GM19395 (cell line): ENCODE measurements around the gene F8.
"Not testable (repeated sequence)": the region's sequence is repeated elsewhere in the genome, so short reads cannot be mapped to it uniquely, and the experiment has no call there.

Source experiments
- ATAC-seq: cut with Tn5 transposase; IDR thresholded peaks from one replicate; pipeline ENCODE4 v1.9.1; 2021; ENCODE audit warnings: mild to moderate bottlenecking, moderate library complexity; ENCODE audit not compliant: unreplicated experiment

F8 gene

DNA sequence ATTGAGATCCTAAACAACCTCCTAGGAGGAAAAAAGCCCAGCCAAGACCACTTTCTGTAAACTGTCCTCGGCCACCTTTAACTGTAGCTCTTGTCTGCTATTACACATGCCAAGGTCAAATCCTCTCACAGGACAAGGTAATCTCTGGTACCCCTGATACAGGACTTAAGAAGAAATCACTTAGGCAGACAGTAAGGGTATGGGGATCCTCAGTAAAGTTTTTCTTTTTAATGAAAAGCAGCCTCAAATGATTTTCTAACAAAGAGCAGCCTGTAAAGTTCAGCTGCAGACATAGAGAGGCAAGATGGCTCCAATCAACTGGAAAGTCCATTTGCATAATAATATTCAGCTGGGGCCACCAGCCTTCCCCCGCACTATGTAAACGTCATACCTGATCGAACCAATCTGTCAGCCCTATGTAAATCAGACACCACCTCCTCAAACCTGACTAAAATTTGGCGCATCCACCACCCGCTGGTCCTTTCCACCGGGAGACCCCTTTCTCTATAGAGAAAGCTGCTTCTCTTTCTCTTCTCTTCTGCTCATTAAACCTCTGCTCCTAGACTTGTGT is 202.7 kb downstream of the F8 start:
- ATAC-seq, result no peak

DNA sequence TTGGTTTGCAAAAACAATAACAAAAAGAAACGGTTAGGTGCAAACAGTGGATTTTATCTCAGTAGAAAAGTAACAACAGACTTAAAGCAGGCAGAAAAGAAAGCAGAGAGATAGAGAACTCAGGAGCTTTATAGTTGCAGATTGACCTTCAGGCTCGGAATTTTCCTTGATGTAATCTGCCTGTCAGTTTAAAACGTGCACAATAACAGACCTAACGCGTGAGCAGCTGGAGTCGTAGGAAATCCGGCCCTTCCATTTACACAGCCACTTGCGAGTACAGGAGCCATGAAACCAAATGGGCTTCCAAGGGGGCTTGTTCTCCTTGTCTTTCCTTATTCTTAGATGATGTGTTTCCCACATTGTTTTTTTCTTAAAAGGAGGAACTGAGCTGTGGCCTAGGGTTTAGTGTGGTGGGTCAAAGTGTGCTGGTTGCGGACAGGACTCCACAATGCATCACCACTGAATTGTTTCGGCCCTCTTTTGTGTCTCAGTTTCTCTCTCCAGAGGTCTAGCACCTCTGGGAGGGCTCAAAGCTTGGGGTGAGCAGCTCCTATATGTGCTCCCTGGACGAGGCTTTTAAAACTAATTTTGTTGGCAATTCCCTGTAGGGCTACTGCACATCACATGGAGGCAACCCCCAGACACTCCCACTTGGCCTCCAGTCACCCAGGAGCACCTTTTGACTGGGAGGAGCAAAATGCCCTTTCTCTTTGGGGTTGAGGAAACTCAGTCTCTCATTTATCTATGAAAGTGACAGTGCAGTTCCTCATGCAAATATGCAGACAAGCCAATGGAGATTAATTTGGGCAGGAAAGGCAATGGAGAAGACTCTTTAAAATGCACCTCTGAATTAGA is 203.4 kb downstream of the F8 start:
- no peak for ATAC-seq

DNA sequence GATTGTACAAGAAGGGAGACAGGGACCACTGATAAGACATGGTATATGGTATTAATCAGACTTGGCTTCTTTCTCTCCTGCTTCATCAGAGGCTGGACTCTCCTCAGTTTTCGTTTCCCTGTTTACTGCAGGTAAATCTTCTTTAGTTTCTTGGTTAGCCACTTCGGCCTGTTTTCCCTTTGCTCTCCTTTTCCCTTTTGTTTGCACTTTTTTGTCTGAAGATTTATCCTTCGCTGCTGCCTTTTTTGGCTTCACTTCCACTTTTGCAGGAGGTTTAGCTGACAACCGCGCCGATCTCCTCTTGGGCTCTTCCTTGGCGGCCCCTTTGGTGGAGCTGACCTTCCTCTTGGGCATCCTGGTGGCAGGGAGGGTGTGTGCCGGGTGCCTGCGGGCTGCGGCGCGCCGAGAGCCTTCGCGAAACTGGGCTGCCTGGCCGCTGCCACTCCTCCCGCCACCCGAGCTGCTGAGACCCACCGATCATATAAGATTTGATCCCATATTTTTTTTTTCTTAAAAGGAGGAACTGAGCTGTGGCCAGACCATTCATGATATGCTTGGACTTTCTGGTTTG is 205.4 kb downstream of the F8 start:
- not testable (repeated sequence) for ATAC-seq

DNA sequence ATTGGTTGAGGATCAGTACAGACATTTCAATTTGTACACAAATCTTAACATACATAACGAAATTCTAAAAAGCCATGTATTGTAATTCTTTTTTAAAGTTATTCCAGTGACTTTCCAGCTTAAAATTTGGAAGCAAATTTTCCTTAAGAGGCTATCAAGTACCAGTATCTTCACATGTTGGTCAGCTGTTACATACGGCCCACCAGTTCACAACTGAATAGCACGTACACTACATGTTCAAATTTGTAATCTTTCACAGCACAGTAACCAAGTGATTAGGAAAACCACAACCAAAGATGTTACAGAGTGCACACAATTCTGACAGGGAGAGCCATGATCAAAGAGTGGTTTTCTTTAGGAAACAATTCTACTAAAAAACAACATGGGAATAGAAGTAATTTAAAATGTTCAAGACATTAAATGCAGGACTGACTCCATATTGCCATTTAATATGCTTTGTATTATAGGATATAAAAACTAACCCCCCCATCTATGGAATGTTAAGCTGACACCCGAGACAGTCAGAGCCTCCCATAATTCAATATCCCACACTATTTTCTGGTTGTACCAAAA is 206.1 kb downstream of the F8 start:
- ATAC-seq, result not testable (repeated sequence)

DNA sequence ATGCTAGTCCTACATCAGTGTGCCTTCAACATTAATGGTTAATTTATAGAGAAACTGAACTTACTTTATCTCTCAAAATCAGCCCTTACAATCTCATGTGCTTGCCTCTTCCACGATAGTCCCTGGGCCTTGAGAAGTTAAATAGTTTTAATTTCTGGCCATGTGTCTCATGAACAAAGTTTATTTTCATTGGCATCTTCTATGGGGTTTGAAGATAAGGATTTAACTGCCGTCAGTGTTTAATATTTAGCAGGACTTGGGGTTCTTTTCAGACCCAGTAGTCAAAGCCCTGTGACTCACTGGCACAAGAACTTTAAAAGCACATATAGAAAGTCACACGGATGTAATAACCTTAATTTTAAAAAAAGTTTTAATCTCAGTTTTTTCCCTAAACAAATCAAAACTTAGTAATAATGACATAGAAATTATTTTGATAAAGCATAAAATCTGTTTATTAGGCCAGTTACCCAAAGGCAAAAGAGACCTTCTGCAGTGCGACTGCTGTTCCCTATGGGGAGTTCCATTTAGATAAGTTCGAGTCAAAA is 207.2 kb downstream of the F8 start:
- no peak for ATAC-seq

DNA sequence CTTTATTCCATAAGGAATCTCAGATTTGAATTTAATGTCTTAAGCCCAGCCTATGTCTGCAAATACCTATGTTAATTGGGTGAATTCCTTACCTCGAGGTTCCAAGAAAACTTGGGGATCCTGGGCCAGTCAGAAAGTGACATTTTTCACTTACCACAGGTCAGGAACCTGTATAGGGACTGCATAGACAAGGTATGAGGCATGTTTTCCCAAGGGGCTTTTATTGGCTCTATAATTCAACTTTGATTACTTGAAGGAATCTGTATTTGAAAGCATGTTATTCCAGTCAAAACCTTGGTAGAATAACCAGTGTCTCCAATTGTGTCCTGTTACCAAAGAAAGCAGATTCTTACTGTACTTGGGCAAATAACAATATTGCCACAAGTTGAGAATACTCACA is 208.7 kb downstream of the F8 start:
- no peak for ATAC-seq

DNA sequence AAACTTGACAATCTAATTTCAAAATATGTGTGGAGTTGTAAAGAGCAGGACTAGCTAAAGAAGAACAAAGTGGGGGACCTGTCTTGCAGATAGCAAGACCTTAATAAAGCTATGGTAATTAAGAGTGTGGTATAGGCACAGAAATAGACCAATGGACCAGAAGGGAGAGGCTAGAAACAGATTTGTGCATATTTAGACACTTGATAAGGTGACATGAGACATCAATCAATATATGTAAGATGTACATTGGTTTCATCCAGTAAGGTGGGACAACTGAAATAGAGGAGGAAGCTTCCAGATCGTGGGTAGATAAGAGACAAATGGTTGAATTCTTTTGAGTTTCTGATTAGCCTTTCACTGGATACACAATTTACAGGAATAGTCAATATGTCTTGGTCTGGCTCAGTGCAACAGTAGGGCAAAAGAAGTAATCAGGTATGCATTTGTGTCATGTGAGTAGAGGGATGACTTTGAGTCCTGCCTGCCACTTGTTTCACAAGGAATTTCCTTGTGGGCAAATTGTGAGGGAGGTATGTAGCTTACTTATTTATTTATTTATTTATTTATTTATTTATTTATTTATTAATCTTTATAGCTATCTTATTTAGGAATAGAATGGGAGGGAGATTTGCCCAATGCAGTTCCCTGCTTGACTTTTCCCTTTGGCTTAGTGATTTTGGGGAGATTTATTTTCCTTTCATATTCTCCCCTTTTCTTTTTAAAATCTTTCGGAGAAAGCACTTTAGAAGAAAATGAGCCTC is 210.0 kb downstream of the F8 start:
- no peak for ATAC-seq

DNA sequence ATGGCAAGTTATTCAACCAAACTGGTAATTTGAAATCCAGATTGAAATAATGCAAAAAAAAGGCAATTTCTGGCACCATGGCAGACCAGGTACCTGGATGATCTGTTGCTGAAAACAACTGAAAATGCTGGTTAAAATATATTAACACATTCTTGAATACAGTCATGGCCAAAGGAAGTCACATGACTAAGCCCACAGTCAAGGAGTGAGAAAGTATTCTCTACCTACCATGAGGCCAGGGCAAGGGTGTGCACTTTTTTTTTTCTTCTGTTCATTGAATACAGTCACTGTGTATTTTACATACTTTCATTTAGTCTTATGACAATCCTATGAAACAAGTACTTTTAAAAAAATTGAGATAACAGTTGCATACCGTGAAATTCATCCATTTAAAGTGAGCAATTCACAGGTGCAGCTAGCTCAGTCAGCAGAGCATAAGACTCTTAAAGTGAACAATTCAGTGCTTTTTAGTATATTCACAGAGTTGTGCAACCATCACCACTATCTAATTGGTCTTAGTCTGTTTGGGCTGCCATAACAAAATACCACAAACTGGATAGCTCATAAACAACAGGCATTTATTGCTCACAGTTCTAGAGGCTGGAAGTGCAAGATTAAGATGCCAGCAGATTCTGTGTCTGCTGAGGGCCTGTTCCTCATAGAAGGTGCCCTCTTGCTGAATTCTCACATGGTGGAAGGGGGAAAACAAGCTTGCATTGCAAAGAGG is 212.4 kb downstream of the F8 start:
- no peak for ATAC-seq

DNA sequence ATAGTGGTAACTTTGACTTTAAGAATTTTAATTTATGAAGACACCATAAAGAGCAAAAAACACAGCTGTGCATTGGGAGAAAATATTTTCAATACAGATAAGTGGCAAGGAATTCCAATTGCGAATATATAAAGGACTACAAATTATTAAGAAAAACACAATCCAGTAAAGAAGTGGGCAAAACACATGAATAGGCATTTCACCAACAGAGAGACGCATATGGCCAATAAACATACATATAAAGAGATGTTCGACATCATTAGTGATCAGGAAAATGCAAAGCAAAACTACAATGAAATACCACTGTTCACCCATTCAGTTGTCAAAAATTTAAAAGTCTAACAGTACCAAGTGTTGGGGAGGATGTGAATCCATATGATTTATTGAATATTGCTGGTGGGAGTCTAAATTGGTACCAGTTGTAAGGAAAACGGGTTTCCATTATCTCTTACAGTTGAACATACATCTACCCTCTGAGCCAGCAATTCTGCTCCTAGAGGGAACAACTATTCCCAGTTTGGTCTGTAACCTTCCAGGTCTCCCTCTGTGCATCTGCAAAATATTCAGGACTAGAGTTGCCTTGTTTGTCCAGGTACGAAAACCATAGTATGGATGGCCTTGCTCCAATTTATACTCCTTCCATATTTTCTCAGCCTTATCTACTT is 215.6 kb downstream of the F8 start:
- ATAC-seq, result no peak

DNA sequence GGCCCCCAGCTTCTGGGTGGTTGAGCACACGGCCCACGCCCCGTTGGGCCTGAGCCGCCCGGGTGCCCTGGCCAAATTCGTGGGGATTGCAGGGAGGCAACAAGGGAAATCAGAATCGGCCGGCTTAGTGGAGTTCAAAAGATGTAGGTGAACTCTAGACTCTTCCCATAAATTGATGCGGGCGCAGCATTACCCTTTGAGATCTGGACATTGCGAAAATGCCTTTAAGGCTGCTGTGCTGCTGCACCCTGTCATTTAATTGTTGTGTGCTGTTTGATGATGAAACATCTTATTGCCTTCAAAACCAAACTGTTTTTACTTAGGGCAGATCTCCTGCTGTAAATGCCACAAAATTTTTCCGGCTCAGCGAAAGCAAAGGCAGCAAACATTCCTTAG is 216.8 kb downstream of the F8 start:
- ATAC-seq, result no peak

DNA sequence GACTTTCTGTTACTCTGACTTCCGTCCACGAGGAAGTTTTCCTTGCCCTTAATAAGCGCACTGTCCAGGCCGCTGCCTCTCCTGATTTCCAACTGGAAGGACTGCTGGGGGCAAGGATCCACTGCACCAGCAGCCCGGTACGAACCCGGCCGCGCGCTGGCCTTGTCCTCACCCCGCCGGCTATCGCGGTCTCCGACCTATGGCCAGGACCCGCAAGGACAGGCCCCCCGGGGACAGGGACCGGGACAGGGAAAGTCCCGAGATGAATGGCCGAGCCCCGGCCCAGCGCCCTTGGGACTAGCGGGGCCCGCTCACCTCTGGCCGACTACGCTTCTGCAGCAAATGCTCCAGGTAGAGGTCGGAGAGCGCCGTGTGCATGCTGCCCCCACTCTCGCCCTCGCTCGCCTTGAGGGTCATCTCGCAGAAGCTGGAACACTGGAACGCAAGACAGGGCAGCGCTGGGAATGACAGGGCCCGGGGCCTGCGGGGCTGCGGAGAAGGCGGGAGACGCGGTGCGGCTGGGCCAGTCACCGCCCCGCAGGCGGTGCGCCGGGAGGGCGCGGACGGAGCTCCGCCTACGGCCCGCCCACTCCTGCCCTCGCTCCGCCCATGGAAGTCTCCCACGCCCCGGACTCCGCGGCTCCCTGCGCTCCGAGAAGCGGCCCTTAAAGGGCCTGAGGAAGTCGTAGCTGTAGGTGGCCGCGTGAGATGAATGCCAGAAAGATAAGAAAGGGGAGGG is 217.4 kb downstream of the F8 start, which contains the start of gene MPP1:
TSS of gene MPP1 (minus strand) at position 529 of the 739 bp plus-strand sequence. CDS start at position 417, 112 bp downstream.
- ATAC-seq, result peak; percentile 91

DNA sequence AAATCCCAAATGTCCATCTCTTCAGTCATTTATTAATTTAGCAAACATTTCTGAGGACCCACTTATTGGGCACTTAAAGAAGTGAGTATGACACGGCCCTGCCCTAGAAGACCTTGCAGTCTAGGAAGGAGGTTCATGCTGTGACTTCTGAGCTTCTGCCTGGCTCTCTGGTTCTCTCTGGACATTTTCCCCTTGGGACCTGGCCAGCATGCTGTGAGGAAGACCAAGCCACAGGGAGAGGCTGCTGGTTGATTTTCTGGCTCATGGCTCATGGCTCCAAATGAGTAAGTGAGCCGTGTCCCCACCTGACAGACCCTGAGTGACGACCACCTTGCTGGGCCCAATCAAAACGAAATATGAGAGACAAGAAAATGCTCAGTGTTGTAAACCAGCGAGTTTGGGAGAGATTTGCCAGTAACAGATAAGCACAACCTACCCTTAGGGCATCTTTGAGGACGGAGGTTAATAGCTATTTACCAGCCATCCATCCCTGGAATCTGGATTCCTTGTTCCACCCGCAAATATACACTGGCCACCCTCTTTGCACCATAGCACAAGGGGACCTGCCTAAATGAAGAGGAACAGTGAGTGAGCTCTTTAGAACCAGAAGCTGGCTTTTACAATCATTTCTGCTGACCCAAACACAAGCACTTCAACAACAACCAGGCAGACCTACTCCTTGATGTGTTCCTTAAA is 218.1 kb downstream of the F8 start:
- ATAC-seq, result no peak

DNA sequence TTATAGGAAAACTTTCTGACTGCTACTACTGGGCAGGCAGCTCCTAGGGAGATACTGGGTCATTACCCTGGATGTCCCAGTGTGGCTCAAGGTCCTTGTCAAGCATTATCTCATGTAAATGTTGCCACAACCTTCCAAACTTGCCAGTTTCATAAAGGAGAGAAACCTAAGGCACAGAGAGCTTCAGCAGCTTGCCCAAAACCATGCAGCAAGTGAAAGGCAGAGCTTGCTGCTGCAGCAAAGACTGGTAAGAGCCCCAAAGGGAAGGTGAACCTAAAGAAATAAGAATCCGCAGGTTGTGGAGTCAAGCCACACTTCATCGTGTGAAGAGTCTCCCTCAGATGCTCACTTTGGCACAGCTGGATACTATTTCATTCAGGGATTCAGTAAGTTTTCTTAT is 219.6 kb downstream of the F8 start:
- ATAC-seq, result no peak

DNA sequence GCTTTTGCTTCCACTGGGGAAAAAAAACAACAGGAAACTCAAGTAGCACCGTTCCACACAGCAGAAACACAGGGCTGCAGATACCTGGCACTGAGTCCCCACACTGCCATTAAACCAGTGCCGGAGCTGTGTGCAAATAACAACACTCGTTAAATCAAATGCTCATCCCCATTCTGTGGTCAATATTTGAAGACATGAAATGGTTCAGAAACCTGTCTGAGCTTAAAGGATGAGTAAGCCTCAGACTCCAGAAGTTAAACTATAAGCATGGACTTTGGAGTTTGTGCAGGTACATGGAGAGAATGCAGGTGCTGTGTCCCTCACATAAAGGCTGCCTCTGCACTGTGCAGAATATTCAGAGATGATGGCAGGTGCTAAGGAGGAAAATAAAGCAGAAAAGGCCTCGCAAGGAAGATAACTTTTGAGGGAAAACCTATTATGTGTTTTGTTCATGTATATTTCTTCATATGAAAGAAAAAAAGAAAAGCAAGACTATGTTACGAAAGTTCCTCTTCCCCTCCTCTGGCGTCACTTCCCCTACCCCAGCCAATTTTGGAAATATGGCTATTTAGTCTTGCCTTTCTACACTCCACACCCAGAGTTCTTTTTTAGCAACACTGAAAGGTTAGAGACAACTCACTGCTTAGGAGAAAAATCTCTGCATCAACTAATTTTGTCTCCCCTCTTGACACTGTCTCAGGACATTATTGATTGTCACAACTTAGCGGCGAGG is 221.9 kb downstream of the F8 start:
- ATAC-seq, result no peak

DNA sequence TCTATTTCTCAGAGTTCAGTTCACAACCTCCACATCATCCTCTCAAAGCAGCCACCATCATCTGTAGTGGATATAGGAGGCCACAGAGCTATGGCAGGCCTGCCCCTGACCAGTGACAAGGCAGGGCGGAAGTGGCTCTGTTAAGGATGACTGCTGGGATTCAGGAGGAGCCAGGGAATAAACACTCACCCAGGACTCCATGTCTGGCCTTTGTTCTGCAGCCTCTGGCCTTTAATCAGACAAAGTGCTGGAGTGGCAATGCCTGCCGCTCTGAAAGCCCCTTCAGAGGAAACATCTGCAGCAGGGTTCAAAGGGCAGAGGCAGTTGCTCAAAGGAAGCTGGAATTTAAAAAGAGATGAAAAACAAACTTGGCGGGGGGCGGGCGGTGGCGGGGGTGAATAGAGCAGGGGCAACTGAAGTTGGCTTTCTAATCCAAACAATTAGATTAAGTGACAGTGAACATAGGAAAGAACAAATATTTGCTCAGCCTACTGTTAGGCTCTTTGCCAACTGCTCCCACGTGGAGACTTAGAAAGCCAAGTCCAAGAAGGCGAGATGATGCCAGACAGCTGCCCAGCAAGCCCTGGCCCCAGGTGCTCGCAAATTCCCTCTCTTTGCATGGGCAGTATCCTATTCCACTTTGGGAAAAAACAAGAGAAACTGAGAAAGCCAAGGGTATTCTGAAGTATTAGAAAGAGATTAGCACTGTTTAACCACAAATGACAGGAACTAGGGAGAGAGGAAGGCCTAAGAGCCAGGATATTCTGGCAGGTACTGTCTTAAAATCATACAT is 222.8 kb downstream of the F8 start:
- no peak for ATAC-seq

DNA sequence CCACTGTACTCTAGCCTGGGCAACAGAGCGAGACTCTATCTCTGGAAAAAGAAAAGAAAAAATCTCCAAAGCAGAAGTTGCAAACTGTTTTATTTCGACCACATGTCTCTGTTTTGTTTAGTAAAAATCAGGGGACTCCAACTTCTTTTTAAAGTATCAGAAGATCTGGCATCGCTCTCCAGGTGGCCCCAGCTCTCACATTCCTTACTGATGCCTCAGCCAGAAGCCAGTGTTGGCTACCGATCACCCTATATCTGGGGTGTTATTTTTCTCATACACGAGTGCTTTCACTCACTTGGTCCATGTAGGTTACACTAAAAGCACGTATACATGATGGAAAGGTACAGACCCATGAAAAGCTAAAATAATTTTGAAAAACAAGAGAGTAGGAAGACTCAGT is 225.5 kb downstream of the F8 start:
- ATAC-seq, result no peak

DNA sequence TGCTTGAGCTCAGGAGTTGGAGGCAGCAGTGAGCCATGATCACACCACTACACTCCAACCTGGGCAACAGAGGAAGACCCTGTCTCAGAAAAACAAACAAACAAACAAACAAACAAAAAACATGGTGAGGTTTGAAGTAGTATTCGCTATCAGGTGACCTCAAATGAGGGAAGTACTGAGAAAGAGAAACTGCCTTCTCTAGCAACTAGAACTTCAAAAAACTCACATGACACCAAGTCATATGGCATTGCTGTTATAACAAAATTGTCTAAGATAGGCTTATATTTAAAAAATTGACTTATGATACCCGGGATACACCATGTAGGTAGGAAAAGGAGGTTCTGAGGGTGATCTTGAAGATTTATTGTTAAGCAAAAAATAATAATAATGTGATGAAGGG is 227.5 kb downstream of the F8 start:
- ATAC-seq, result no peak
